Neuronal stem cell (in vitro differentiated cells): ENCODE results near the gene TBC1D17.

Source experiments
- DNase-seq: peaks from one replicate; pipeline ENCODE4 v3.0.0-alpha.2; 2013; ENCODE audit warnings: low spot score
- H2AFZ ChIP-seq: one replicate; pipeline ENCODE4 v1.6.1; 2013; ENCODE audit warnings: mild to moderate bottlenecking, low read length, inconsistent platforms
- H2AK5ac ChIP-seq: 2 replicates; pipeline ENCODE4 v1.6.1; 2013; ENCODE audit warnings: low read depth, mild to moderate bottlenecking, inconsistent platforms, low read length, moderate library complexity, mixed read lengths
- H2BK120ac ChIP-seq: 2 replicates; pipeline ENCODE4 v1.6.1; 2013; ENCODE audit warnings: low read depth, mild to moderate bottlenecking, inconsistent platforms, low read length, moderate library complexity, mixed read lengths
- H2BK12ac ChIP-seq: one replicate; pipeline ENCODE4 v1.6.1; 2013; ENCODE audit warnings: low read length, inconsistent platforms
- H2BK15ac ChIP-seq: 2 replicates; pipeline ENCODE4 v1.6.1; 2013; ENCODE audit warnings: mild to moderate bottlenecking, low read length, inconsistent platforms, mixed read lengths
- H2BK5ac ChIP-seq: one replicate; pipeline ENCODE4 v1.6.1; 2013; ENCODE audit warnings: inconsistent platforms, mild to moderate bottlenecking, low read length, moderate library complexity
- H3K14ac ChIP-seq: one replicate; pipeline ENCODE4 v1.6.1; 2013; ENCODE audit warnings: low read length, inconsistent platforms
- H3K18ac ChIP-seq: 2 replicates; pipeline ENCODE4 v1.6.1; 2013; ENCODE audit warnings: low read length, inconsistent platforms
- H3K23ac ChIP-seq: 2 replicates; pipeline ENCODE4 v1.6.1; 2013; ENCODE audit warnings: low read depth, mild to moderate bottlenecking, mixed read lengths, low read length, inconsistent platforms; ENCODE audit not compliant: poor library complexity
- H3K27ac ChIP-seq: replicated peaks from 3 replicates; pipeline ENCODE4 v1.5.1; 2013; ENCODE audit warnings: low read length, inconsistent platforms
- H3K27me3 ChIP-seq, 3 experiments: 2 replicates each; pipeline ENCODE4 v1.6.1; 2013; ENCODE audit warnings: low read length in 3 of 3, mild to moderate bottlenecking in 2 of 3, inconsistent platforms in 1 of 3, low read depth in 1 of 3, mixed read lengths in 1 of 3, moderate library complexity in 1 of 3; ENCODE audit not compliant: control insufficient read depth in 3 of 3, insufficient read depth in 3 of 3
- H3K36me3 ChIP-seq, 2 donors: replicated peaks in 1 of 2; 2 replicates each; pipeline ENCODE4 v1.6.1; 2013; ENCODE audit warnings: low read length in 2 of 2; ENCODE audit not compliant: control insufficient read depth in 2 of 2, insufficient read depth in 2 of 2
- H3K4ac ChIP-seq: 2 replicates; pipeline ENCODE4 v1.6.1; 2013; ENCODE audit warnings: inconsistent platforms, mild to moderate bottlenecking, low read length, moderate library complexity
- H3K4me1 ChIP-seq, 2 donors: 1 replicate in 1 of 2; 2 replicates in 1 of 2; pipeline ENCODE4 v1.6.1; 2013; ENCODE audit warnings: low read length in 2 of 2, low read depth in 1 of 2; ENCODE audit not compliant: control insufficient read depth in 2 of 2, insufficient read depth in 1 of 2
- H3K4me2 ChIP-seq: one replicate; pipeline ENCODE4 v1.6.1; 2013; ENCODE audit warnings: mild to moderate bottlenecking, low read length, inconsistent platforms; ENCODE audit not compliant: insufficient read depth, poor library complexity, severe bottlenecking
- H3K4me3 ChIP-seq, 2 donors: 2 replicates each; pipeline ENCODE4 v1.5.1; 2013; ENCODE audit warnings: low read length in 2 of 2, mild to moderate bottlenecking in 2 of 2, inconsistent platforms in 1 of 2, moderate library complexity in 1 of 2
- H3K79me1 ChIP-seq: one replicate; pipeline ENCODE4 v1.6.1; 2013; ENCODE audit warnings: low read depth, mild to moderate bottlenecking, inconsistent platforms, low read length, moderate library complexity
- H3K9ac ChIP-seq: one replicate; pipeline ENCODE4 v1.6.1; 2013; ENCODE audit warnings: mild to moderate bottlenecking, low read depth, low read length, inconsistent platforms; ENCODE audit not compliant: poor library complexity
- H3K9me3 ChIP-seq, 2 donors: replicated peaks in 1 of 2; 2 replicates each; pipeline versions ENCODE3 to v1.6.1; 2013; ENCODE audit warnings: low read length in 2 of 2, mild to moderate bottlenecking in 2 of 2, inconsistent platforms in 1 of 2, low read depth in 1 of 2, mixed read lengths in 1 of 2, moderate library complexity in 1 of 2; ENCODE audit not compliant: control insufficient read depth in 2 of 2, insufficient read depth in 1 of 2
- H4K8ac ChIP-seq: one replicate; pipeline ENCODE4 v1.6.1; 2013; ENCODE audit warnings: low read depth, mild to moderate bottlenecking, inconsistent platforms, low read length, moderate library complexity
- H4K91ac ChIP-seq: one replicate; pipeline ENCODE4 v1.6.1; 2013; ENCODE audit warnings: low read length, low read depth, mild to moderate bottlenecking, inconsistent platforms; ENCODE audit not compliant: poor library complexity
- WGBS, 2 donors: extraction: QIAGEN DNeasy Blood & Tissue Kit; methylation state at CpG; one replicate each; pipeline ENCODE4 v1.1.7; 2013; ENCODE audit warnings: missing lambda C conversion rate in 2 of 2, mixed read lengths in 1 of 2; ENCODE audit not compliant: insufficient read length in 2 of 2, insufficient replicate concordance in 1 of 2; ENCODE audit errors: extremely low coverage in 2 of 2; 5-methylcytosine and 5-hydroxymethylcytosine counted together

Gene TBC1D17

GRCh38 chr19:49907745-49908446 is 30.4 kb downstream of the TBC1D17 start:
- H3K9ac ChIP-seq, result peak overlapping the region; percentile 60
- H3K36me3 ChIP-seq, result peaks cover 44 to 69% of the 10 kb centered on the region in 2 donors
- H3K4me3 ChIP-seq, result no peak overlapping the region
- WGBS, 2 donors, result no CpG with 5 or more reads among the region's 23 CpGs
- H3K27ac ChIP-seq, result no peak overlapping the region
- H2AK5ac ChIP-seq, result no peak overlapping the region
- H3K4ac ChIP-seq, result no peak overlapping the region
- no peaks in the 10 kb centered on the region for H3K27me3 ChIP-seq
- no peak overlapping the region for H4K91ac ChIP-seq
- H2AFZ ChIP-seq, result no peak overlapping the region
- no peak overlapping the region for H2BK5ac ChIP-seq
- H3K79me1 ChIP-seq, result peaks cover 13% of the 10 kb centered on the region
- H3K14ac ChIP-seq, result no peak overlapping the region
- H3K4me2 ChIP-seq, result no peak overlapping the region
- H3K9me3 ChIP-seq, result peaks cover 0 to 2% of the 10 kb centered on the region in 2 donors
- no peak overlapping the region for H2BK120ac ChIP-seq
- no peaks in the 10 kb centered on the region for H3K4me1 ChIP-seq
- no peak overlapping the region for H2BK15ac ChIP-seq
- H3K18ac ChIP-seq, result no peak overlapping the region
- no peak overlapping the region for H2BK12ac ChIP-seq
- no peak overlapping the region for H4K8ac ChIP-seq
- DNase-seq, result no peak
- H3K23ac ChIP-seq, result no peak overlapping the region

- Histone ChIP-seq H2BK120ac (no peak overlapping the region), H3K79me1 (peaks cover 18% of the 10 kb centered on the region), H4K91ac (no peak overlapping the region), H2BK12ac (no peak overlapping the region), H3K4me3 (no peak overlapping the region), H3K14ac (peak overlapping the region; percentile 32), H3K9me3 (peaks cover 0 to 2% of the 10 kb centered on the region in 2 donors), H3K23ac (no peak overlapping the region), H3K27ac (no peak overlapping the region), H2BK15ac (no peak overlapping the region), H3K27me3 (no peaks in the 10 kb centered on the region), H3K4me1 (no peaks in the 10 kb centered on the region), H3K18ac (no peak overlapping the region), H3K9ac (peak overlapping the region; percentile 60), H4K8ac (no peak overlapping the region), H3K4ac (no peak overlapping the region), H2AK5ac (no peak overlapping the region), H2AFZ (no peak overlapping the region), H3K4me2 (peak overlapping the region; percentile 25), H2BK5ac (no peak overlapping the region), H3K36me3 (peaks cover 52 to 78% of the 10 kb centered on the region in 2 donors)
- no peak for DNase-seq
- no CpG with 5 or more reads among the region's 37 CpGs for WGBS, 2 donors
These were observed 31.2 kb downstream of the TBC1D17 start for GRCh38 chr19:49908480-49909420.

- H2BK12ac ChIP-seq, result no peak overlapping the region
- no peak overlapping the region for H4K91ac ChIP-seq
- WGBS, 2 donors, result no CpG with 5 or more reads among the region's 5 CpGs
- no peak overlapping the region for H4K8ac ChIP-seq
- no peak overlapping the region for H2AFZ ChIP-seq
- H3K27me3 ChIP-seq, result no peaks in the 10 kb centered on the region
- peak overlapping the region; percentile 87 for H3K23ac ChIP-seq
- peaks cover 0 to 2% of the 10 kb centered on the region in 2 donors for H3K9me3 ChIP-seq
- no peaks in the 10 kb centered on the region for H3K4me1 ChIP-seq
- peaks cover 63 to 91% of the 10 kb centered on the region in 2 donors for H3K36me3 ChIP-seq
- H3K79me1 ChIP-seq, result peaks cover 18% of the 10 kb centered on the region
- H3K18ac ChIP-seq, result no peak overlapping the region
- no peak overlapping the region for H2BK15ac ChIP-seq
- H2BK120ac ChIP-seq, result no peak overlapping the region
- no peak overlapping the region for H3K4ac ChIP-seq
- no peak overlapping the region for H2AK5ac ChIP-seq
- H3K9ac ChIP-seq, result no peak overlapping the region
- H3K4me3 ChIP-seq, result no peak overlapping the region
- H3K27ac ChIP-seq, result no peak overlapping the region
- DNase-seq, result no peak
- H2BK5ac ChIP-seq, result no peak overlapping the region
- H3K4me2 ChIP-seq, result no peak overlapping the region
- H3K14ac ChIP-seq, result no peak overlapping the region
These were observed 32.7 kb downstream of the TBC1D17 start for GRCh38 chr19:49910179-49910578.
